Breast epithelium (tissue), 3 donors: ENCODE results near the gene KCNA1.

Experiments
- POLR2AphosphoS5 ChIP-seq, 3 donors: sonication (generic); formaldehyde crosslinking; IDR thresholded peaks; one replicate each; pipeline ENCODE4 v1.6.1; 2017; ENCODE audit warnings: antibody characterized with exemption in 3 of 3
- TF ChIP-seq, protein P1 (sequence below), 3 donors: fragments of 450-650 bp; IDR thresholded peaks; one replicate each; pipeline ENCODE4 v1.5.1; 2016 to 2017; ENCODE audit warnings: antibody characterized with exemption in 3 of 3, mild to moderate bottlenecking in 3 of 3, moderate library complexity in 3 of 3

DNA sequence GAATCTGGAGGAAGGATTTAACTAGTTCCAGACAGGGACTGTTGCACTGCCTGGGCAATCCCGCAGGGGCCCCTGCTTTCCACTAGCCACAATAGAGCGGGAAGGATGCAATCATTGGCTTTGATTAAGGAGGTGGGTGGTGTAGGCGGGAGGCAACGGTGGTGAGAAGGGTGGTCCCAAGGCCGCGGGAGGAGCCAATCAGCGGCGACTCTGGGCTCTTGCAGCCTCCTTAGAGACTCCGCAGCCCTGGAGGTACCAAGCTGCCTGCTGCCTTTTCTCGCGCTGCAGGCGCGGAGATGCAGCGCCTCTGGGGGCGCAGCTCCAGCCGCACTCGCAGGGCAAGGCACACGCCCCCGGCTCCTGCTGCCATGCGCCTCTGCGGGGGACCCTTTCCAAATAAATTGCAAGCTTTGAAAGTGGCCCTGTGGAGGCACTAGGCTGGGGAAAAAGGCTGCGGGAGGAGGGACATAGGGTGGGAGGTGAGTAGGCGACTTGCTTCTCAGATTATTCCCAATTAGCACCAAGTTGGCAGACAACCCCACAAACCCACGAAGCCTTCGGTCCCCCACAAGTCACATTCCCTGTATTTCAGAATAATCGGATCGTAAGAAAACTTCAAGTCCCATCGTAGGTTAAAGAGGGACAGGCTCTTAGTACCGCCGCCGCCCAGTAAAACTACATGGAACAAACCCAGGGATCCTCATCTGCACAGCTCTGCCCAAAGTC is 858 bp upstream of the KCNA1 start:
- TF ChIP-seq, protein P1, sequence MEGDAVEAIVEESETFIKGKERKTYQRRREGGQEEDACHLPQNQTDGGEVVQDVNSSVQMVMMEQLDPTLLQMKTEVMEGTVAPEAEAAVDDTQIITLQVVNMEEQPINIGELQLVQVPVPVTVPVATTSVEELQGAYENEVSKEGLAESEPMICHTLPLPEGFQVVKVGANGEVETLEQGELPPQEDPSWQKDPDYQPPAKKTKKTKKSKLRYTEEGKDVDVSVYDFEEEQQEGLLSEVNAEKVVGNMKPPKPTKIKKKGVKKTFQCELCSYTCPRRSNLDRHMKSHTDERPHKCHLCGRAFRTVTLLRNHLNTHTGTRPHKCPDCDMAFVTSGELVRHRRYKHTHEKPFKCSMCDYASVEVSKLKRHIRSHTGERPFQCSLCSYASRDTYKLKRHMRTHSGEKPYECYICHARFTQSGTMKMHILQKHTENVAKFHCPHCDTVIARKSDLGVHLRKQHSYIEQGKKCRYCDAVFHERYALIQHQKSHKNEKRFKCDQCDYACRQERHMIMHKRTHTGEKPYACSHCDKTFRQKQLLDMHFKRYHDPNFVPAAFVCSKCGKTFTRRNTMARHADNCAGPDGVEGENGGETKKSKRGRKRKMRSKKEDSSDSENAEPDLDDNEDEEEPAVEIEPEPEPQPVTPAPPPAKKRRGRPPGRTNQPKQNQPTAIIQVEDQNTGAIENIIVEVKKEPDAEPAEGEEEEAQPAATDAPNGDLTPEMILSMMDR (IDR thresholded peaks at IDR 0.05), result no peak
- TF ChIP-seq POLR2AphosphoS5 (IDR thresholded peaks at IDR 0.05), result no peak
